ENCODE results near the gene IL2RG.

The IL2RG gene

DNA sequence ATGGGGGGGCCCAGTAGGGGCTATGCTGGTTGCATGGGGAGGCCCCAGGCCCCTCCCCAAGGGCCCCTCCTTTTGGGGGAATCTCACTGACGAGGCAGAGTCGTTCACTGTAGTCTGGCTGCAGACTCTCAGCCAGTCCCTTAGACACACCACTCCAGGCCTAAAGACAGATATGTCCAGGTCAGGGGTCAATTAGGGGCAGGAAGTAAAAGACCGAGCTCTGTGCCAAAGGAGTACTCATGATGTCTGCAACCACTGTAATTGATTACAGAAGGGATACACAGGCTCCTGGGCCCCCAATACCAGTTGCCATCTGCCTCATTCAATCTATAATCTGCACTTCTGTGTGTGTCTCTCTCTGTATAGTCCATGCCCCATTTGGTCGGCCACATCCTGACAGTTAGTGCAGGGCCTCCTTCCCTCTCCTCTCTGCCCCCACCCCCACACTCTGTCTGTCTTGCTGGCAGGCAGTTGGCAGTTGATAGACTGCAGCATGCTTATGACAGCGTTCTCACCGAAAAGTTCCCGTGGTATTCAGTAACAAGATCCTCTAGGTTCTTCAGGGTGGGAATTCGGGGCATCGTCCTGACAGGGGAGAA, 3.5 kb downstream of the IL2RG start:
- no peak for DNase-seq

GRCh38 chrX:71107245-71107644, 4.1 kb downstream of the IL2RG start:
- DNase-seq, result no peak

GRCh38 chrX:71106427-71106826, 5.0 kb downstream of the IL2RG start, which contains the start of gene CXorf65:
Gene CXorf65, minus strand, starts transcription at chrX:71106740. Its CDS starts 184 bp downstream, at chrX:71106556.
- DNase-seq, result no peak

GRCh38 chrX:71105628-71106027, 5.7 kb downstream of the IL2RG start:
- DNase-seq, result no peak

- no peak for DNase-seq
These were observed 8.0 kb downstream of the IL2RG start for GRCh38 chrX:71103110-71103983.

- DNase-seq, result no peak
These were observed 9.1 kb downstream of the IL2RG start for GRCh38 chrX:71102292-71102691.

DNA sequence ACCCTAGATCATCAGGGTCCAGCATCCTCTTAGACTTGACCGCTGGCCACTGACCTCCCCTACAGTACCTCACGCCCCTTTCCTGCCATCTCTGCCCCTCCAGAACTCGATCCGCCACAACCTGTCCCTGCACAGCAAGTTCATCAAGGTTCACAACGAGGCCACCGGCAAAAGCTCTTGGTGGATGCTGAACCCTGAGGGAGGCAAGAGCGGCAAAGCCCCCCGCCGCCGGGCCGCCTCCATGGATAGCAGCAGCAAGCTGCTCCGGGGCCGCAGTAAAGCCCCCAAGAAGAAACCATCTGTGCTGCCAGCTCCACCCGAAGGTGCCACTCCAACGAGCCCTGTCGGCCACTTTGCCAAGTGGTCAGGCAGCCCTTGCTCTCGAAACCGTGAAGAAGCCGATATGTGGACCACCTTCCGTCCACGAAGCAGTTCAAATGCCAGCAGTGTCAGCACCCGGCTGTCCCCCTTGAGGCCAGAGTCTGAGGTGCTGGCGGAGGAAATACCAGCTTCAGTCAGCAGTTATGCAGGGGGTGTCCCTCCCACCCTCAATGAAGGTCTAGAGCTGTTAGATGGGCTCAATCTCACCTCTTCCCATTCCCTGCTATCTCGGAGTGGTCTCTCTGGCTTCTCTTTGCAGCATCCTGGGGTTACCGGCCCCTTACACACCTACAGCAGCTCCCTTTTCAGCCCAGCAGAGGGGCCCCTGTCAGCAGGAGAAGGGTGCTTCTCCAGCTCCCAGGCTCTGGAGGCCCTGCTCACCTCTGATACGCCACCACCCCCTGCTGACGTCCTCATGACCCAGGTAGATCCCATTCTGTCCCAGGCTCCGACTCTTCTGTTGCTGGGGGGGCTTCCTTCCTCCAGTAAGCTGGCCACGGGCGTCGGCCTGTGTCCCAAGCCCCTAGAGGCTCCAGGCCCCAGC, 10.5 kb downstream of the IL2RG start:
- no peak for DNase-seq

GRCh38 chrX:71099736-71100135, 11.6 kb downstream of the IL2RG start:
- DNase-seq, result no peak

GRCh38 chrX:71098951-71099506, 12.3 kb downstream of the IL2RG start:
- no peak for DNase-seq

DNA sequence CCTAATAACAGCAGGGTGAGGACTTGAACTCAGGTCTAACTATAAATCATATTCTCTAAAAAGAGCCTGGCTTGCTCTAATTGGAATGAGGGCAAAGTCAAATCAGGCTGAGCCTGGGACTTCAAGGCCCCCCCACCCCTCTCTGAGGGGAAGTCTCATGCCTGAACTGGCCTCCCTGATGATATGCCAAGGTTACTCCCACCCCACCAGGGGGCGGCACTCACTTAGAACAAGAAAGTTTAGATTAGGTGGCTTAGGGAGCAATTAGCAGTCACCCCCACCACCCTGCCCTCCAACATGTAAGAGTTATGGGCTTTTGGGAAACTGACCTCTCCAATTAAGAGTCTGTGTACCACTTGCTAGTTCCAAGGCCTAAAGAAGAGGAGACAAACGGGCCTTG, 13.1 kb downstream of the IL2RG start:
- no peak for DNase-seq

- DNase-seq, result no peak
These were observed 14.7 kb downstream of the IL2RG start for GRCh38 chrX:71096760-71097032.

GRCh38 chrX:71095981-71096759, 15.2 kb downstream of the IL2RG start:
- peak; percentile 21 for DNase-seq

DNA sequence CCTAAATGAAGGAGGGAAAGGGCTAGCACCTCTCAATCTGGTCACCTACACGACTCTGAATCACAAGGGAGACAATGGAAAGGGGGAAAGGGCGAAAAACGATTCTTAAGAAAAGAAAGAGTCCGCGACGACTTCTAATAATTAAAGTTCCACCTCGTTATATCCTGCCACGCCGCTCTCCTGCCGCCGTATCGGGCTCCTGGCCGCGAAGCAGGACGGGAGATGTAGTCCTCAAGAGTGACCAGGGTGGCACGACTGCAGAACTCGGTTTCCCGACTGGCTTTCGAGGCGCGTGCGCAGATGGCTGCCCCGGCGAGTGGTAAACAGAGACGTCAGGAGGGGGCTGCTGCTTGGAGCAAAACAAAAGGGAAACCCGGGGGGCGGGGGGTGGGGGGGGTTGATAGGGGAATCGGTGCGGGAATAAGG, 15.8 kb downstream of the IL2RG start, which contains the start of gene FOXO4:
FOXO4 (plus strand) TSS at position 297 of the 426 bp plus-strand sequence. CDS start 678 bp downstream, outside the sequence.
- peak; percentile 60 for DNase-seq

DNA sequence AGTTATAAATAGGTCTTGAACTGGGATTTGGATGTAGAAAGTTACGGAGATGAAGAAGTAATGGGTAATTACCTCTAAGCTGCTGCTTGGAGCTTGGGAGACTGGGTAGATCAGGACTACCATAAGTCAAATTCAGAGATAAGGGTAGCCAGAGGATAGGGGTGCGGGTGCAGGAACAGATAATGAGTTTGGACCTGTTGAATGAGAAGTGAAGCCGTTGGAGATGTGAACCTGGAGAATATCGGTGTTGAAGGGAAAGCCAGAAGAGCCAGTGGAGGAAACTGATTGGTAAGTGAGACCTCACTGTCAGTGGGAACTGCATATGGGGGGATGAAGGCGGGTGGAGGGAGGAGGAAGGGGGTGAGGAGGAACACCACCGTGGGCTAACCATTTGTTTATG, 16.3 kb downstream of the IL2RG start:
- DNase-seq, result no peak

DNA sequence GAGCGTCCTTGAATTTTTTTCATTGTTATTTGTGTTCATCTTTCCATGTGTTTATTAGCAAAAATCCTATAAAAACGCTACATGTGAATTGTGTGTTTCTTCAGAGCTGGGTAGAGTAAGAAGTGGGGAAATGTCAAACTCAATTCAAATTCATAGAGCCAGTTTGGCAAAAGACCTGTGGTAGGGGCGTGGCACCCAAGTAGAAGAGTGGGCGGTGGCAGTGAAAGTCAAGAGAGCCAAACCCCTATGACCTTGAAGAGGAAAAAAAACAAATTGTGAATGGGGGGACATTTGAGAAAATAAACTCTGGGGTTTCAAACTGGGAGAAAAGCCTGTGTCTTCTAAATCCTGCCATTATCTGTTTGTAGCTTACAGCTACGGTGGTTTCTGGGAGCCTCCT, 20.1 kb downstream of the IL2RG start:
- no peak for DNase-seq

GRCh38 chrX:71085900-71086299, 25.5 kb downstream of the IL2RG start:
- no peak for DNase-seq

- no peak for DNase-seq
These were observed 28.6 kb downstream of the IL2RG start for GRCh38 chrX:71082822-71083221.

GRCh38 chrX:71082124-71082647, 29.2 kb downstream of the IL2RG start:
- no peak for DNase-seq

GRCh38 chrX:71081330-71082123, 29.9 kb downstream of the IL2RG start:
- DNase-seq, result no peak

GRCh38 chrX:71070531-71070930, 40.8 kb downstream of the IL2RG start:
- DNase-seq, result no peak

All from NCI-H1105 (cell line).